Mammary microvascular endothelial cell (primary cell): Measurements from ENCODE around the gene LMNB1. TPM values are rescaled to one million over a fixed set of nuclear protein-coding genes. Genes with fewer than 3 reads are reported as not detected.

Experiments used
- total RNA-seq: library from RNA; depleted of rRNA; stranded (reverse); fragments of >200 nt; gene quantifications from 2 replicates; pipeline ENCODE4 v1.2.3, GENCODE V29; 2015

LMNB1 gene
- total RNA-seq, result 79.2 and 87.1 TPM in 2 replicates

GRCh38 chr5:126776499-126777256, at the start of gene LMNB1:
Gene LMNB1 (plus strand): TSS chr5:126777136. CDS start chr5:126777509, 373 bp downstream.

Other genes with a start within 250 kb of the LMNB1 start
- gene ALDH7A1, start 181.9 kb upstream of the LMNB1 start, total RNA-seq, result 15.8 and 19.6 TPM in 2 replicates
- 34.8 and 35.2 TPM in 2 replicates for gene PHAX, start 176.2 kb upstream of the LMNB1 start, total RNA-seq